ENCODE results near the gene S100PBP. TPM values are rescaled to one million over a fixed set of nuclear protein-coding genes. Genes with fewer than 3 reads are reported as not detected.
A peak's percentile ranks its signal among the peaks of the same experiment; 100 is the strongest.

The S100PBP gene
- total RNA-seq (2022) (57.4 and 61.1 TPM in 2 replicates), Bru-seq, nascent RNA (percentile 86 among the genes with signal in this experiment), BruChase-seq, experiment 1, labeled RNA remaining after a 6-hour chase (percentile 86 among the genes with signal in this experiment), BruChase-seq, experiment 2, labeled RNA remaining after a 2-hour chase (percentile 92 among the genes with signal in this experiment)
- long read RNA-seq, full-length matches to known transcripts = 1 of 17 reads
- long read RNA-seq, partial matches to known transcripts = 0 of 17 reads
- long read RNA-seq, other reads (novel, unspliced or antisense) = 16 of 17 reads

GRCh38 chr1:32817159-32817814 is at the start of gene S100PBP, which contains the start of gene YARS1:
Gene S100PBP, plus strand, starts transcription at chr1:32817653. Its CDS starts 8,447 bp downstream, at chr1:32826100.
Gene YARS1, minus strand, starts transcription at chr1:32817358. Its CDS starts 114 bp downstream, at chr1:32817244.
- H3K27me3 Mint-ChIP-seq (ENCODE audit: unreplicated experiment) = no peaks in the 10 kb centered on the region
- peak; percentile 100 for DNase-seq
- peak within 1 kb of the TSS; percentile 89 for H3K27ac Mint-ChIP-seq (ENCODE audit: unreplicated experiment)
- H3K4me3 Mint-ChIP-seq (ENCODE audit: low read depth, unreplicated experiment) = peak within 1 kb of the TSS; percentile 93
- intact Hi-C loops (cut with micrococcal nuclease; ENCODE audit: unreplicated experiment) = no loop called here
- BruUV-seq (replicated peaks) = no TSS peak
- CTCF ChIA-PET = interaction anchor here (0.6 kb wide), 1 partner anchor 56 kb away, joined by 3 read pairs; no protein-coding TSS in a partner anchor
- peaks cover 37% of the 10 kb centered on the region for H3K4me1 Mint-ChIP-seq (ENCODE audit: low read depth, unreplicated experiment)
- no peak for TF ChIP-seq CTCF (IDR thresholded peaks at IDR 0.05; ENCODE audit: unreplicated experiment)
- H3K36me3 Mint-ChIP-seq (ENCODE audit: insufficient read depth, unreplicated experiment) = peaks cover 63% of the 10 kb centered on the region
- H3K9me3 Mint-ChIP-seq (ENCODE audit: low read depth, unreplicated experiment) = peaks cover 8% of the 10 kb centered on the region

GRCh38 chr1:32768110-32768850 is 49.2 kb upstream of the S100PBP start:
- TF ChIP-seq CTCF (IDR thresholded peaks at IDR 0.05; ENCODE audit: unreplicated experiment) = no peak
- Mint-ChIP-seq H3K36me3 (ENCODE audit: insufficient read depth, unreplicated experiment) (peaks cover 83% of the 10 kb centered on the region), H3K9me3 (ENCODE audit: low read depth, unreplicated experiment) (no peaks in the 10 kb centered on the region), H3K4me1 (ENCODE audit: low read depth, unreplicated experiment) (peaks cover 66% of the 10 kb centered on the region), H3K4me3 (ENCODE audit: low read depth, unreplicated experiment) (no peak overlapping the region), H3K27ac (ENCODE audit: unreplicated experiment) (no peak overlapping the region), H3K27me3 (ENCODE audit: unreplicated experiment) (no peaks in the 10 kb centered on the region)
- BruUV-seq (replicated peaks) = no TSS peak
- no peak for DNase-seq
- intact Hi-C loops (cut with micrococcal nuclease; ENCODE audit: unreplicated experiment) = no loop called here
- CTCF ChIA-PET = interaction anchor here (8.9 kb wide), 1 partner anchor 55 kb away, joined by 102 read pairs; no protein-coding TSS in a partner anchor

DNA sequence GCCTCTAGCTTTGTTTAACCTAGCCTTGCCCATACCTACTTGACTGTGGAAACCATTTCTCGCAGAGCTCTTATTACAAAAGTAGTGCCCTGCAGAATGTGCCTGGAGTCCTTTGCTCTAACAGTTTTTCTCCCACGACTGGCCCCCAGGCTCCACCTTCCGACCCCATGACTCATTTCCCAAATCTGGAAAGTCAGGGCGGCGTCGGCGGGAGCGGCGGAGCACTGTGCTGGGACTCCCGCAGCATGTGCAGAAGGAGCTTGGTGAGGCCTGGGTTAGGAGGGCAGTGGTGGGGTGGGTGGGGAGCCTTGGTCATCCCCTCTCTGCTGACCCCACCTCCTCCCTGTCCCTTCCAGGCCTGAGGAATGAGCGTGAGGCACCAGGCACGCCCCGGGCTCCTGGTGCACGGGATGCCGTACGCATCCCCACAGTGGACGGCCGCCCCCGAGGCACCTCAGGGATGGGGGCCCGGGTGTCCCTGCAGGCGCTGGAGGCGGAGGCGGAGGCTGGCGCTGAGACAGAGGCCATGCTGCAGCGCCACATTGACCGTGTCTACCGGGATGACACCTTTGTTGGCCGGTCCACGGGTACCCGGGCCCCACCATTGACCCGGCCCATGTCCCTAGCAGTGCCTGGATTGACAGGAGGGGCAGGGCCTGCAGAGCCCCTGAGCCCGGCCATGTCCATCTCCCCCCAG is 47.8 kb upstream of the S100PBP start:
- H3K4me3 Mint-ChIP-seq (ENCODE audit: low read depth, unreplicated experiment) = peak overlapping the region; percentile 37
- BruUV-seq (replicated peaks) = no TSS peak
- H3K27ac Mint-ChIP-seq (ENCODE audit: unreplicated experiment) = peak overlapping the region; percentile 30
- intact Hi-C loops (cut with micrococcal nuclease; ENCODE audit: unreplicated experiment) = no loop called here
- H3K9me3 Mint-ChIP-seq (ENCODE audit: low read depth, unreplicated experiment) = no peaks in the 10 kb centered on the region
- CTCF ChIA-PET = interaction anchor here (0.7 to 8.9 kb wide), 3 partner anchors 10 to 57 kb away, joined by 6 to 102 read pairs (median 8); no protein-coding TSS in a partner anchor
- peaks cover 83% of the 10 kb centered on the region for H3K36me3 Mint-ChIP-seq (ENCODE audit: insufficient read depth, unreplicated experiment)
- H3K27me3 Mint-ChIP-seq (ENCODE audit: unreplicated experiment) = no peaks in the 10 kb centered on the region
- no peak for TF ChIP-seq CTCF (IDR thresholded peaks at IDR 0.05; ENCODE audit: unreplicated experiment)
- peaks cover 69% of the 10 kb centered on the region for H3K4me1 Mint-ChIP-seq (ENCODE audit: low read depth, unreplicated experiment)
- peak; percentile 58 for DNase-seq

Data from Calu3 (cell line).